CD4-positive, alpha-beta T cell treated with Interferon gamma for 1 hour (primary cell): ENCODE data around the gene MLH3.

Source experiments
- DNase-seq: peaks from one replicate; pipeline ENCODE4 v3.0.0-alpha.2; 2020

The MLH3 gene

GRCh38 chr14:75064205-75064567 is 12.9 kb upstream of the MLH3 start:
- no peak for DNase-seq

- DNase-seq, result peak; percentile 89
Observed at GRCh38 chr14:75063491-75064204, 12.4 kb upstream of the MLH3 start, which contains the start of gene ACYP1. Gene ACYP1, minus strand, starts transcription at chr14:75064024. Its CDS starts 471 bp downstream, at chr14:75063553.

GRCh38 chr14:75063013-75063412 is 11.7 kb upstream of the MLH3 start:
- no peak for DNase-seq

GRCh38 chr14:75060420-75060819 is 9.2 kb upstream of the MLH3 start:
- DNase-seq, result no peak

GRCh38 chr14:75059642-75060041 is 8.4 kb upstream of the MLH3 start:
- DNase-seq, result no peak

- DNase-seq, result no peak
Observed at GRCh38 chr14:75054421-75054820, 3.2 kb upstream of the MLH3 start.

GRCh38 chr14:75053396-75054291 is 2.4 kb upstream of the MLH3 start:
- DNase-seq, result no peak

GRCh38 chr14:75051556-75051899 is 261 bp upstream of the MLH3 start:
- DNase-seq, result no peak

- no peak for DNase-seq
Observed at GRCh38 chr14:75049731-75050201, 1.5 kb downstream of the MLH3 start.

GRCh38 chr14:75049136-75049535 is 2.1 kb downstream of the MLH3 start:
- no peak for DNase-seq

GRCh38 chr14:75048101-75048500 is 3.2 kb downstream of the MLH3 start:
- no peak for DNase-seq

GRCh38 chr14:75047506-75047905 is 3.8 kb downstream of the MLH3 start:
- no peak for DNase-seq

GRCh38 chr14:75046899-75047298 is 4.4 kb downstream of the MLH3 start:
- DNase-seq, result no peak

- DNase-seq, result no peak
Observed at GRCh38 chr14:75046275-75046674, 5.0 kb downstream of the MLH3 start.

- no peak for DNase-seq
Observed at GRCh38 chr14:75044752-75045151, 6.5 kb downstream of the MLH3 start.

- DNase-seq, result no peak
Observed at GRCh38 chr14:75044322-75044721, 6.9 kb downstream of the MLH3 start.

GRCh38 chr14:75042035-75042434 is 9.2 kb downstream of the MLH3 start:
- DNase-seq, result no peak

- no peak for DNase-seq
Observed at GRCh38 chr14:75041613-75042012, 9.7 kb downstream of the MLH3 start.

- DNase-seq, result no peak
Observed at GRCh38 chr14:75040959-75041358, 10.3 kb downstream of the MLH3 start.

GRCh38 chr14:75040507-75040906 is 10.8 kb downstream of the MLH3 start:
- no peak for DNase-seq

- DNase-seq, result no peak
Observed at GRCh38 chr14:75032939-75033338, 18.3 kb downstream of the MLH3 start.

- DNase-seq, result no peak
Observed at GRCh38 chr14:75030147-75030546, 21.1 kb downstream of the MLH3 start.

- no peak for DNase-seq
Observed at GRCh38 chr14:75025876-75026275, 25.4 kb downstream of the MLH3 start.

- peak; percentile 5 for DNase-seq
Observed at GRCh38 chr14:75025082-75025481, 26.2 kb downstream of the MLH3 start.
